OCI-LY7 (cell line): ENCODE results near the gene CA10. TPM values are rescaled to one million over a fixed set of nuclear protein-coding genes. Genes with fewer than 3 reads are reported as not detected.

Experiments
- BruUV-seq: library from RNA; stranded (reverse); fragments of 400-500 nt; replicated peaks from 2 replicates; lab custom pipeline; 2021; lab: Mats Ljungman, UMichigan
- CTCF ChIA-PET: fragments of 300-600 bp; sonication (Branson Sonifier 250); formaldehyde crosslinking; loops from one replicate; lab custom pipeline; 2022; ENCODE audit warnings: antibody characterized with exemption; ENCODE audit not compliant: unreplicated experiment; lab: Charles Lee
- POLR2A ChIA-PET: fragments of 300-600 bp; sonication (Branson Sonifier 250); formaldehyde crosslinking; loops from one replicate; lab custom pipeline; 2022; ENCODE audit warnings: antibody characterized with exemption; lab: Charles Lee
- DNase-seq: peaks from one replicate; pipeline ENCODE4 v3.0.0-alpha.2; 2015; ENCODE audit warnings: low spot score
- H2AFZ ChIP-seq: fragments of 200-600 bp; sonication (generic), shearing (Covaris generic); 2 replicates; pipeline ENCODE4 v1.6.1; 2014; ENCODE audit warnings: mild to moderate bottlenecking, antibody characterized with exemption, low read length, moderate library complexity
- H3K27ac ChIP-seq: fragments of 200-600 bp; sonication (generic); 2 replicates; pipeline ENCODE4 v1.5.1; 2014; ENCODE audit warnings: mixed run types, low read depth, mild to moderate bottlenecking, moderate library complexity, low read length, inconsistent platforms; ENCODE audit not compliant: poor library complexity, severe bottlenecking
- H3K36me3 ChIP-seq: fragments of 200-600 bp; sonication (generic); 2 replicates; pipeline ENCODE4 v1.6.1; 2014; ENCODE audit warnings: mild to moderate bottlenecking, antibody characterized with exemption, low read length, moderate library complexity, mixed read lengths; ENCODE audit not compliant: insufficient read depth
- H3K4me1 ChIP-seq: fragments of 200-600 bp; sonication (generic); 2 replicates; pipeline ENCODE4 v1.5.1; 2014; ENCODE audit warnings: mild to moderate bottlenecking, low read length; ENCODE audit not compliant: insufficient read depth, poor library complexity, severe bottlenecking
- H3K4me2 ChIP-seq: fragments of 200-600 bp; sonication (generic); 2 replicates; pipeline ENCODE4 v1.6.1; 2014; ENCODE audit warnings: mild to moderate bottlenecking, low read length
- H3K4me3 ChIP-seq: fragments of 200-600 bp; sonication (generic); 2 replicates; pipeline ENCODE4 v1.5.1; 2014; ENCODE audit warnings: mild to moderate bottlenecking, low read depth, low read length; ENCODE audit not compliant: poor library complexity, severe bottlenecking
- H3K79me2 ChIP-seq: fragments of 200-600 bp; sonication (generic); 2 replicates; pipeline ENCODE4 v1.6.1; 2016; ENCODE audit warnings: low read depth, mild to moderate bottlenecking, low read length, moderate library complexity, mixed read lengths; ENCODE audit not compliant: insufficient read depth
- H3K9me2 ChIP-seq: fragments of 200-600 bp; sonication (generic); 2 replicates; pipeline ENCODE4 v1.6.1; 2016; ENCODE audit warnings: mild to moderate bottlenecking, low read length, mixed read lengths; ENCODE audit not compliant: insufficient read depth
- H3K9me3 ChIP-seq: fragments of 200-600 bp; sonication (generic); 2 replicates; pipeline ENCODE4 v1.6.1; 2014; ENCODE audit warnings: mild to moderate bottlenecking, mixed run types, low read length, mixed read lengths
- H4K20me1 ChIP-seq: fragments of 200-600 bp; sonication (generic); 2 replicates; pipeline ENCODE4 v1.6.1; 2014; ENCODE audit warnings: mild to moderate bottlenecking, antibody characterized with exemption, low read length, moderate library complexity, mixed read lengths; ENCODE audit not compliant: insufficient read depth
- EZH2phosphoT487 ChIP-seq: fragments of 200-600 bp; sonication (generic); IDR thresholded peaks from 2 replicates; pipeline ENCODE4 v1.6.1; 2018; ENCODE audit warnings: low read depth, borderline replicate concordance, mild to moderate bottlenecking, mixed run types, antibody characterized with exemption, low read length, moderate library complexity, mixed read lengths
- intact Hi-C: fragments of 100-400 bp; cut with micrococcal nuclease; formaldehyde crosslinking; loops from one replicate; pipeline ENCODE4 v1.10.0; 2022; ENCODE audit not compliant: unreplicated experiment
- total RNA-seq, 2 experiments: library from RNA; depleted of rRNA in 1 of 2; stranded (reverse); fragments of >200 nt in 1 of 2; shearing (Covaris generic) in 1 of 2; gene quantifications; 2 replicates each; pipeline ENCODE4 v1.2.3, GENCODE V29; 2014 to 2022
- TF ChIP-seq, protein P1 (sequence below): fragments of 200-600 bp; sonication (generic); conservative IDR thresholded peaks from 2 replicates; pipeline ENCODE4 v1.5.1; 2014; ENCODE audit warnings: mild to moderate bottlenecking, antibody characterized with exemption, low read length, moderate library complexity, mixed read lengths

Gene CA10
- total RNA-seq, 2 experiments from 2014 or later: not detected

DNA sequence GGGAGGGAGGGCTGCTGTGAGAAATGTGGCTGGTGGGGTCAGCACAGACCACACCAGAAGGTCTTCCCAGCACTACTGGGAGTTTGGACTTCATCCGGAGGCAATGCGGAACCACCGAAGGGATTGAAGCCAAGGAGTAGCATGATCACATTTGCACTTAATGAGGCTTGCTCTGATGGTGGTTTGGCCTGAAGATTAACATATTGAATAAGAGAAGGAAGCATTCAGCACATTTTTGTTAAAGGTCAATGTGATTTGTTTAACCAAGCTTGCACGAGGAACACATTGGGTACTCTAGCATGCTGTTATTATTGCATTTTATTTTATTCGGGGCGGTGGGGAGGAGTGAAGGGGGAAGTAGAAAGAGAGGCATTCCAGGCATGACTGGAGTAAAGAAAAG lies 519.5 kb downstream of the CA10 start:
- Histone ChIP-seq H3K27ac (no peak overlapping the region), H3K79me2 (no peaks in the 10 kb centered on the region), H3K4me2 (no peak overlapping the region), H3K9me2 (no peaks in the 10 kb centered on the region), H3K4me1 (no peaks in the 10 kb centered on the region), H3K9me3 (no peaks in the 10 kb centered on the region), H3K4me3 (no peak overlapping the region), H2AFZ (no peak overlapping the region), H4K20me1 (no peaks in the 10 kb centered on the region), H3K36me3 (no peaks in the 10 kb centered on the region)
- no TSS peak for BruUV-seq
- intact Hi-C loops: no loop called here
- TF ChIP-seq, protein P1, sequence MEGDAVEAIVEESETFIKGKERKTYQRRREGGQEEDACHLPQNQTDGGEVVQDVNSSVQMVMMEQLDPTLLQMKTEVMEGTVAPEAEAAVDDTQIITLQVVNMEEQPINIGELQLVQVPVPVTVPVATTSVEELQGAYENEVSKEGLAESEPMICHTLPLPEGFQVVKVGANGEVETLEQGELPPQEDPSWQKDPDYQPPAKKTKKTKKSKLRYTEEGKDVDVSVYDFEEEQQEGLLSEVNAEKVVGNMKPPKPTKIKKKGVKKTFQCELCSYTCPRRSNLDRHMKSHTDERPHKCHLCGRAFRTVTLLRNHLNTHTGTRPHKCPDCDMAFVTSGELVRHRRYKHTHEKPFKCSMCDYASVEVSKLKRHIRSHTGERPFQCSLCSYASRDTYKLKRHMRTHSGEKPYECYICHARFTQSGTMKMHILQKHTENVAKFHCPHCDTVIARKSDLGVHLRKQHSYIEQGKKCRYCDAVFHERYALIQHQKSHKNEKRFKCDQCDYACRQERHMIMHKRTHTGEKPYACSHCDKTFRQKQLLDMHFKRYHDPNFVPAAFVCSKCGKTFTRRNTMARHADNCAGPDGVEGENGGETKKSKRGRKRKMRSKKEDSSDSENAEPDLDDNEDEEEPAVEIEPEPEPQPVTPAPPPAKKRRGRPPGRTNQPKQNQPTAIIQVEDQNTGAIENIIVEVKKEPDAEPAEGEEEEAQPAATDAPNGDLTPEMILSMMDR: no peak
- no peak for TF ChIP-seq EZH2phosphoT487
- POLR2A ChIA-PET: no interaction called here
- CTCF ChIA-PET: no interaction called here
- no peak for DNase-seq

DNA sequence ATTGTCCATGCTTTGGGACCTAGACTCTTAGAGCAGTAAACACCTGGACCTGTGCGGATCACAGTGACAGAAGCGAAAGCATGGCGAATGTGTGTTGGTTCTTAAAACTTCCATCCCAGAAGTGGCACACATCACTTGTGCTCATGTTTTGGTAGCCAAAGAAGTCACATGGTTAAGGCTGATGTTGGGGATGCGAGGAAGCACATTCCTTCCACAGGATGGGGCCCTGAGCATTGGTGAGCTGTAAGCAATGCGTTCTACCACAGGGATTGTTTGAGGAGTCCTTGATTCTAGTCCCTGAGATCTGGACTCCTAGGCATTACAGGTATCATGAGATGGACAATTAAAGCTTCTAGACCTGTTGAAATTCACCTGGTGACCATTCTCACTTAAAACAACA lies 522.2 kb downstream of the CA10 start:
- ChIA-PET POLR2A (no interaction called here), CTCF (no interaction called here)
- Histone ChIP-seq H3K36me3 (no peaks in the 10 kb centered on the region), H3K27ac (no peak overlapping the region), H3K4me2 (no peak overlapping the region), H3K79me2 (no peaks in the 10 kb centered on the region), H3K9me3 (no peaks in the 10 kb centered on the region), H4K20me1 (no peaks in the 10 kb centered on the region), H3K4me3 (no peak overlapping the region), H3K9me2 (no peaks in the 10 kb centered on the region), H3K4me1 (no peaks in the 10 kb centered on the region), H2AFZ (no peak overlapping the region)
- BruUV-seq: no TSS peak
- intact Hi-C loops: no loop called here
- TF ChIP-seq, protein P1: no peak
- no peak for TF ChIP-seq EZH2phosphoT487
- DNase-seq: no peak

DNA sequence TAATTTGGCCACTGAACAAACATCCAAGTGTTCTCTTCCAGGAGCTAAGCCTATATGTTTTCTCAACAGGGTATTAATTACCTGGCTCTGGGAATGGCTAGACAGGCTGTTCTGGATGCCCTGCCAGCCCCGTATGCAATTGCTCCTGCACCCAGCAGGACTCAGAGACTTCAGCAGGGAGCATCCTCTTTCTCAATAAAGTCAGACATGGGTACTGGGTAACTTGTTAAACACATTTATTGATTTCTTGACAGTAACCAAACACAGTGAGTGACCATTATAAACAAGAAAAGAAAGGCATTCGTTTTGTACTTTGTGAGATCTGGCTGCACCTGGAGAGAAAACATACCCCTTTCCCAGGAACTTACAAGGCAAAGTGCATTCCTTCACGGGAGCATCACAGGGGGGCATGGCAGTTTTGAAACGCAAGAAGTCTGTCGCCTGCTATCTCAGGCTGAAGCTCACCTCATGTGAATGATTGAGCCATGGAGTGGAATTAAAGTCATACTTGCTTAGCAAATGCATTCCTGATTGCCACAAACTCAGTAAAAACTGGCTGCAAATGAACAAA lies 528.3 kb downstream of the CA10 start:
- H3K36me3 ChIP-seq: no peaks in the 10 kb centered on the region
- no peaks in the 10 kb centered on the region for H4K20me1 ChIP-seq
- DNase-seq: no peak
- no peak overlapping the region for H3K4me3 ChIP-seq
- intact Hi-C loops: no loop called here
- no peaks in the 10 kb centered on the region for H3K79me2 ChIP-seq
- no peak overlapping the region for H2AFZ ChIP-seq
- ChIA-PET POLR2A (no interaction called here), CTCF (no interaction called here)
- TF ChIP-seq EZH2phosphoT487: no peak
- TF ChIP-seq, protein P1: no peak
- no peak overlapping the region for H3K4me2 ChIP-seq
- no peaks in the 10 kb centered on the region for H3K9me3 ChIP-seq
- no peak overlapping the region for H3K27ac ChIP-seq
- no peaks in the 10 kb centered on the region for H3K9me2 ChIP-seq
- no TSS peak for BruUV-seq
- no peaks in the 10 kb centered on the region for H3K4me1 ChIP-seq
